Pancreas (tissue), 10 donors: Measurements from ENCODE around the gene LIG3. TPM values are rescaled to one million over a fixed set of nuclear protein-coding genes. Genes with fewer than 3 reads are reported as not detected.

ENCODE experiments used
- ATAC-seq, 4 donors: fragments of 200-7000 bp; cut with Tn5 transposase; one replicate each; pipeline versions ENCODE4 v1.8.0 to v1.9.1; 2020; ENCODE audit warnings: mild to moderate bottlenecking in 4 of 4, moderate library complexity in 4 of 4
- DNase-seq, 6 donors: peaks; one replicate each; pipeline ENCODE4 v3.0.0-alpha.2; 2020
- FAIRE-seq: peaks from 2 replicates; lab custom pipeline; 2012; peaks lifted over from hg19 to GRCh38; lab: Jason Lieb, UNC
- H3K27ac ChIP-seq, 4 donors: fragments of 200-600 bp; sonication (generic); 1 replicate in 3 of 4; 2 replicates in 1 of 4; pipeline versions ENCODE4 v1.5.0 to v1.8.0; 2020
- H3K27me3 ChIP-seq, 4 donors: fragments of 200-600 bp; one replicate each; pipeline ENCODE4 v1.8.0; 2021
- H3K36me3 ChIP-seq, 3 donors: fragments of 200-600 bp; sonication (generic) in 1 of 3; one replicate each; pipeline versions ENCODE4 v1.5.0 to v1.8.0; 2020 to 2021
- H3K4me1 ChIP-seq, 3 donors: fragments of 200-600 bp; one replicate each; pipeline ENCODE4 v1.8.0; 2021
- H3K4me3 ChIP-seq, 4 donors: fragments of 200-600 bp; sonication (generic) in 2 of 4; one replicate each; pipeline versions ENCODE4 v1.5.0 to v1.8.0; 2020 to 2021
- H3K9me3 ChIP-seq, 4 donors: fragments of 200-600 bp; one replicate each; pipeline ENCODE4 v1.8.0; 2021
- WGBS, 2 donors: extraction: QIAGEN DNeasy Blood & Tissue Kit; methylation state at CpG; one replicate each; pipeline ENCODE4 v1.1.7; 2013; 5-methylcytosine and 5-hydroxymethylcytosine counted together
- intact Hi-C, 3 donors: fragments of 100-400 bp; cut with DNase I; formaldehyde crosslinking; loops; one replicate each; pipeline versions ENCODE4 v1.11.1 to v1.14.2; 2022
- polyA plus RNA-seq, 2 donors: library from polyadenylated mRNA; stranded (reverse); fragments of 200-250 nt; gene quantifications; one replicate each; pipeline ENCODE4 v1.2.3, GENCODE V29; 2013
- total RNA-seq, 6 donors: library from RNA; stranded (reverse); fragmentation: NEBNext Ultra II Directional in 4 of 6; extraction: Animal tissue kit (Norgen Biotek cat#: 25700) in 4 of 6; gene quantifications; one replicate each; pipeline versions ENCODE4 v1.2.1 to v1.2.4, GENCODE V29; 2021 to 2023
- TF ChIP-seq, protein P1 (sequence below), 4 donors: fragments of 200-600 bp; sonication (generic) in 3 of 4; IDR thresholded peaks; one replicate each; pipeline versions ENCODE4 v1.5.0 to v1.8.0; 2021; ENCODE audit warnings: antibody characterized with exemption in 4 of 4
- donor health status: healthy with polysubstance abuse.
- donor health status: DM: no; HTN: no; CAD: no; lungs with moderate emphysema.
- donor health status: DM: no; HTN: no; CAD: no.
- donor health status: control.
- donor health status: control.
- donor health status: Bipolar disorder and iron deficiency.
- donor health status: DM: yes; HTN: yes; CAD: no.
- donor health status: DM: no; HTN: no; CAD: no.
- donor health status: DM: no; HTN: no; CAD: no.
- donor health status: DM: yes; HTN: yes; CAD: no.

LIG3 gene
- total and polyA plus RNA-seq, 8 donors: 6.4 to 22.2 (median 16.9) TPM

DNA sequence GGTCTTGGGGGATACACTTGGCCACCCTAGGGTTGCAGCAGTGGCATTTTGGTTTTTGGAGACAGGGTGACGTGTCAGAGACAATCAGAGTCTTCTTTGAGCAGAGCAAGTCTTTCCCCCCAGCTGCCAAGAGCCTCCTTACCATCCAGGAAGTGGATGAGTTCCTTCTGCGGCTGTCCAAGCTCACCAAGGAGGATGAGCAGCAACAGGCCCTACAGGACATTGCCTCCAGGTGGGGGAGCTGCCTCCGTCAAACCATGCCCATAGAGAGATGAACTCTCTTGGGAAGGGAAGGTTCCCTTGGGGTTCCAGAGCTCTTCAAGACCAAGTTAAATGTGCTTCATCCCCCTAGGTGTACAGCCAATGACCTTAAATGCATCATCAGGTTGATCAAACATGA is 11.3 kb downstream of the LIG3 start:
- FAIRE-seq: no peak
- Histone ChIP-seq H3K4me1 (peaks cover 0 to 4% (median 0%) of the 10 kb centered on the region in 3 donors), H3K27ac (no peak overlapping the region), H3K36me3 (peaks cover 0 to 51% (median 6%) of the 10 kb centered on the region in 3 donors), H3K9me3 (no peaks in the 10 kb centered on the region), H3K4me3 (no peak overlapping the region), H3K27me3 (no peaks in the 10 kb centered on the region)
- intact Hi-C loops: loop anchor here in 1 of 3 donors (10.0 kb wide), 1 partner anchor 133 kb away; the partner anchor contains the start of gene FNDC8
- no peak for DNase-seq
- no peak for ATAC-seq
- TF ChIP-seq, protein P1, sequence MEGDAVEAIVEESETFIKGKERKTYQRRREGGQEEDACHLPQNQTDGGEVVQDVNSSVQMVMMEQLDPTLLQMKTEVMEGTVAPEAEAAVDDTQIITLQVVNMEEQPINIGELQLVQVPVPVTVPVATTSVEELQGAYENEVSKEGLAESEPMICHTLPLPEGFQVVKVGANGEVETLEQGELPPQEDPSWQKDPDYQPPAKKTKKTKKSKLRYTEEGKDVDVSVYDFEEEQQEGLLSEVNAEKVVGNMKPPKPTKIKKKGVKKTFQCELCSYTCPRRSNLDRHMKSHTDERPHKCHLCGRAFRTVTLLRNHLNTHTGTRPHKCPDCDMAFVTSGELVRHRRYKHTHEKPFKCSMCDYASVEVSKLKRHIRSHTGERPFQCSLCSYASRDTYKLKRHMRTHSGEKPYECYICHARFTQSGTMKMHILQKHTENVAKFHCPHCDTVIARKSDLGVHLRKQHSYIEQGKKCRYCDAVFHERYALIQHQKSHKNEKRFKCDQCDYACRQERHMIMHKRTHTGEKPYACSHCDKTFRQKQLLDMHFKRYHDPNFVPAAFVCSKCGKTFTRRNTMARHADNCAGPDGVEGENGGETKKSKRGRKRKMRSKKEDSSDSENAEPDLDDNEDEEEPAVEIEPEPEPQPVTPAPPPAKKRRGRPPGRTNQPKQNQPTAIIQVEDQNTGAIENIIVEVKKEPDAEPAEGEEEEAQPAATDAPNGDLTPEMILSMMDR (IDR thresholded peaks at IDR 0.05): no peak
- WGBS, 2 donors: 87 to 96% methylated on average over 3 of the region's 3 CpGs

- Histone ChIP-seq H3K27ac (no peak overlapping the region), H3K27me3 (no peaks in the 10 kb centered on the region), H3K9me3 (no peaks in the 10 kb centered on the region), H3K4me3 (no peak overlapping the region), H3K4me1 (peaks cover 0 to 4% (median 3%) of the 10 kb centered on the region in 3 donors), H3K36me3 (peaks cover 0 to 42% (median 6%) of the 10 kb centered on the region in 3 donors)
- intact Hi-C loops: loop anchor here in 1 of 3 donors (10.0 kb wide), 1 partner anchor 132 kb away; the partner anchor contains the start of gene FNDC8
- DNase-seq: no peak
- FAIRE-seq: no peak
- TF ChIP-seq, protein P1 (IDR thresholded peaks at IDR 0.05): no peak
- 75 to 76% methylated on average over 2 of the region's 2 CpGs for WGBS, 2 donors
- no peak for ATAC-seq
Measured at GRCh38 chr17:34993031-34993430, 12.7 kb downstream of the LIG3 start.

DNA sequence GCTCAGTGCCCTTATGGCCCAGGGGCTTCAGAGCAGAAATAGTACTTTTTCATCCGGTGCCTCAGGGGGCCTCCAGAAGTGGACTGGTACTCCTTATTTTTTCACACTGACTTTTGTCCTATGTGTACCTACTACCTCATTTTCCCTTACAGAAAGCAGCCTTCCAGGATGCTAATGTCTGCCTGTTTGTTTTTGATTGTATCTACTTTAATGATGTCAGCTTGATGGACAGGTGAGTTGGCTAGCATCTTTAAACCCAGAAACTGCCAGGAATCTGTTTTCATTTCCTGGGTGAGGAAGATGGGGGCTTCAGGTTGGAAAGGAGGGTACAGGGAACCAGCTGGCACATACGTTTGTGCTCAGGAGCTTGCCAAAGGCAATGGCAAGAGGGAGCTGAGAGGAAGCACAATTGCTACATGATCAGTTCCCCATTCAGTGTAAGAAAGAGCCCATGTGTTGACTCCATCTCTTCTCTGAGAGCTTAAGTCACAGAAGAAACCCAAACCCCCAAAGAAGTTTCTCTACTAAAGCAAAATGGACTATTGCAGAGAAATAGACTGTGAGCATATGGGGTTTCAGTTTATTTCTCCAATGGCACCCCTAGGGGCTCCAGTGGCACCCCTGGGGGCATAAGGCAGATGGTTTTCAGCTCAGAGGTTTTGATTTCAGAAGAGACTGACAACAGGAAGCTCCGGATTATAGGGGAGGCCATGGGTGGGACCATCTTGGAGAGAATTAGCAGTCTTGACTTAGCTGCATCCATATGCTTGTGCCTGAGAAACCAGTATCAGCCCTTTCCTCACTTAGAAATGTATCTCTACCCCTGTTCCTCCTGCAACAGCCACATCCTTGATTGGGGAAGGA is 16.3 kb downstream of the LIG3 start:
- DNase-seq (no peak), FAIRE-seq (no peak), ATAC-seq (peak in 1 of 4 donors; percentile 7)
- Histone ChIP-seq H3K27me3 (no peaks in the 10 kb centered on the region), H3K4me3 (no peak overlapping the region), H3K9me3 (no peaks in the 10 kb centered on the region), H3K27ac (peak overlapping the region in 1 of 4 donors; percentile 21), H3K36me3 (peaks cover 0 to 32% (median 6%) of the 10 kb centered on the region in 3 donors), H3K4me1 (peaks cover 0 to 3% (median 0%) of the 10 kb centered on the region in 3 donors)
- 83 to 84% methylated on average over 3 of the region's 3 CpGs for WGBS, 2 donors
- intact Hi-C loops: loop anchor here in 1 of 3 donors (10.0 kb wide), 1 partner anchor 128 kb away; the partner anchor contains the start of gene FNDC8
- TF ChIP-seq, protein P1 (IDR thresholded peaks at IDR 0.05): no peak

- DNase-seq (peak in 4 of 6 donors; percentile 32 to 55 (median 42)), ATAC-seq (peak; percentile 47 to 75 (median 64)), FAIRE-seq (peak; percentile 73)
- no peaks in the 10 kb centered on the region for H3K27me3 ChIP-seq
- H3K9me3 ChIP-seq: no peaks in the 10 kb centered on the region
- peak overlapping the region in 1 of 4 donors; percentile 21 for H3K27ac ChIP-seq
- peaks cover 0 to 32% (median 6%) of the 10 kb centered on the region in 3 donors for H3K36me3 ChIP-seq
- peaks cover 0 to 3% (median 0%) of the 10 kb centered on the region in 3 donors for H3K4me1 ChIP-seq
- intact Hi-C loops: loop anchor here in 1 of 3 donors (10.0 kb wide), 1 partner anchor 127 kb away; the partner anchor contains the start of gene FNDC8
- no peak overlapping the region for H3K4me3 ChIP-seq
- WGBS, 2 donors: 43% methylated on average over 11 of the region's 11 CpGs
- TF ChIP-seq, protein P1 (IDR thresholded peaks at IDR 0.05): no peak
Measured at GRCh38 chr17:34997355-34997862, 17.1 kb downstream of the LIG3 start.
